Measurements from ENCODE around the gene ZNF316. TPM values are rescaled to one million over a fixed set of nuclear protein-coding genes. Genes with fewer than 3 reads are reported as not detected.

ZNF316 gene
- total RNA-seq, 2 donors from 2014 or later = 21.4 to 29.6 TPM

DNA sequence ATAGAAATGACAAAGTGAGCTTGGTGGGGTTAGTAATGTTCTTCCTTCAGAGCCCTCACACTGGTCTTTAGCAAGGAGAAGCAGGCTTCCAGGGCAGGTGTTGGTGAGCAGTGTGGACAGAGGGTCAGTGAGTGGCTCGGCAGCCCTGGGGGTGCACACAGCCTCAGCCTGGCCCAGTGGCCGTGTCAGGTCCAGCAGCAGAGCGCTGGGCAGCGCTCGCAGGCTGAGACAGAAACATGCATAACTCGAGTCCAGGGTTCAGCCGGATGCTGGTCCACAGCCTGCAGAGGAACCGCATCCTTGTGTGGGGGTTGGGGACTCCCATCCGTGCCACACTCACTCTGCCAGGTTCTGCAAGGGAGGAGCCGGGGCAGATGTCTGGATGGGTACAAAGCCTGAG is 32.7 kb upstream of the ZNF316 start:
- H3K36me3 Mint-ChIP-seq (ENCODE audit: low read depth) = peaks cover 59% of the 10 kb centered on the region
- TF ChIP-seq, protein P1, sequence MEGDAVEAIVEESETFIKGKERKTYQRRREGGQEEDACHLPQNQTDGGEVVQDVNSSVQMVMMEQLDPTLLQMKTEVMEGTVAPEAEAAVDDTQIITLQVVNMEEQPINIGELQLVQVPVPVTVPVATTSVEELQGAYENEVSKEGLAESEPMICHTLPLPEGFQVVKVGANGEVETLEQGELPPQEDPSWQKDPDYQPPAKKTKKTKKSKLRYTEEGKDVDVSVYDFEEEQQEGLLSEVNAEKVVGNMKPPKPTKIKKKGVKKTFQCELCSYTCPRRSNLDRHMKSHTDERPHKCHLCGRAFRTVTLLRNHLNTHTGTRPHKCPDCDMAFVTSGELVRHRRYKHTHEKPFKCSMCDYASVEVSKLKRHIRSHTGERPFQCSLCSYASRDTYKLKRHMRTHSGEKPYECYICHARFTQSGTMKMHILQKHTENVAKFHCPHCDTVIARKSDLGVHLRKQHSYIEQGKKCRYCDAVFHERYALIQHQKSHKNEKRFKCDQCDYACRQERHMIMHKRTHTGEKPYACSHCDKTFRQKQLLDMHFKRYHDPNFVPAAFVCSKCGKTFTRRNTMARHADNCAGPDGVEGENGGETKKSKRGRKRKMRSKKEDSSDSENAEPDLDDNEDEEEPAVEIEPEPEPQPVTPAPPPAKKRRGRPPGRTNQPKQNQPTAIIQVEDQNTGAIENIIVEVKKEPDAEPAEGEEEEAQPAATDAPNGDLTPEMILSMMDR (conservative IDR thresholded peaks at IDR 0.05) = no peak
- no peaks in the 10 kb centered on the region for H3K27me3 Mint-ChIP-seq (ENCODE audit: insufficient read depth)
- Histone ChIP-seq H3K27ac (ENCODE audit: low read depth, low read length) (no peak overlapping the region), H3K36me3 (ENCODE audit: control insufficient read depth, insufficient read depth, low read length) (peaks cover 22% of the 10 kb centered on the region), H3K9ac (ENCODE audit: extremely low read depth, low read length, poor library complexity, severe bottlenecking) (no peak overlapping the region), H3K4me3 (ENCODE audit: low read length) (no peak overlapping the region), H3K4me1 (ENCODE audit: control insufficient read depth, insufficient read depth, low read length) (no peaks in the 10 kb centered on the region), H3K9me3 (ENCODE audit: control insufficient read depth, low read length) (no peaks in the 10 kb centered on the region), H3K27me3 (ENCODE audit: control insufficient read depth, insufficient read depth, low read length, poor library complexity, severe bottlenecking) (no peaks in the 10 kb centered on the region)
- H3K4me3 Mint-ChIP-seq = no peak overlapping the region
- no peaks in the 10 kb centered on the region for H3K9me3 Mint-ChIP-seq
- H3K4me1 Mint-ChIP-seq = no peaks in the 10 kb centered on the region
- DNase-seq = no peak
- WGBS, 2 experiments (ENCODE audit: insufficient coverage in 1 of 2, insufficient read length in 1 of 2) = 88 to 100% methylated on average over 2 to 10 of the region's 10 CpGs
- no peak overlapping the region for H3K27ac Mint-ChIP-seq

DNA sequence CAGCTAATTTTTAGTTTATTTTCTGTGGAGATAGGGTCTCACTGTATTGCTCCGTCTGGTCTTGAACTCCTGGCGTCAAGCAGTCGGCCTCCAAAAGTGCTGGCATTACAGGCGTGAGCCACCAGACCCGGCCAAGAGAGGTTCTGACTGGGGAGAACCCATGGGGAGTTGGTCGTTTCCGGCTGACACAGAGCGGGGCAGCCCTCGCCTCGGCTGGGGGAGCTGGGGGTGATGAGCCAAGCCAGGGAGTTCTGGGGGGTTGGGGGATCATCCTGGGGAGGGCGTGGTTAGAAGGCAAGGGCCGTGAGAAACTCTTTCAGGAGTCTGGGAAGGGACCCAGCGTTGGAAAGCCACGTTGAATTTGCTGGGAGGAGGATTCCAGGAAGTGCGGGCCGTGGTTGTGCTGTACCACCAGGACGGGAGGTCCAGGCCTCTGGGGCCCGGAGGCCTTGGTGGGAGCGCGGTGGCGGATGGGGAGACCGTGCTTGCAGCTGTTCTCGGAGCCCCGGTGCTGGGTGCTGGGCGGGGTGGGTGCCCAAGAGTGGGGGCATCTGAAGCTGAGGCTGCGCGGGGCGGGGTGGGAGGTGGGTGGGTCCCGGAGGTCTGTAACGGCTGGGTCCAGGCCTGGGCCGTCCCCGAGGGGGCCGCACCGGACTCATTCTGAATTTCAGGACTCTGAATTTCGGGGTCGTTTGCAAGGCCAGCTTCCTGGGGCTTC is 30.1 kb upstream of the ZNF316 start:
- Histone ChIP-seq H3K27ac (ENCODE audit: low read depth, low read length) (no peak overlapping the region), H3K4me1 (ENCODE audit: control insufficient read depth, insufficient read depth, low read length) (no peaks in the 10 kb centered on the region), H3K4me3 (ENCODE audit: low read length) (no peak overlapping the region), H3K36me3 (ENCODE audit: control insufficient read depth, insufficient read depth, low read length) (peaks cover 18% of the 10 kb centered on the region), H3K9me3 (ENCODE audit: control insufficient read depth, low read length) (no peaks in the 10 kb centered on the region), H3K9ac (ENCODE audit: extremely low read depth, low read length, poor library complexity, severe bottlenecking) (no peak overlapping the region), H3K27me3 (ENCODE audit: control insufficient read depth, insufficient read depth, low read length, poor library complexity, severe bottlenecking) (no peaks in the 10 kb centered on the region)
- WGBS, 2 experiments (ENCODE audit: insufficient coverage in 1 of 2, insufficient read length in 1 of 2) = 94 to 96% methylated on average over 14 to 36 of the region's 36 CpGs
- Mint-ChIP-seq H3K9me3 (no peaks in the 10 kb centered on the region), H3K4me3 (no peak overlapping the region), H3K27me3 (ENCODE audit: insufficient read depth) (no peaks in the 10 kb centered on the region), H3K4me1 (no peaks in the 10 kb centered on the region), H3K27ac (peak overlapping the region; percentile 26), H3K36me3 (ENCODE audit: low read depth) (peaks cover 56% of the 10 kb centered on the region)
- TF ChIP-seq, protein P1 (conservative IDR thresholded peaks at IDR 0.05) = no peak
- DNase-seq = no peak

DNA sequence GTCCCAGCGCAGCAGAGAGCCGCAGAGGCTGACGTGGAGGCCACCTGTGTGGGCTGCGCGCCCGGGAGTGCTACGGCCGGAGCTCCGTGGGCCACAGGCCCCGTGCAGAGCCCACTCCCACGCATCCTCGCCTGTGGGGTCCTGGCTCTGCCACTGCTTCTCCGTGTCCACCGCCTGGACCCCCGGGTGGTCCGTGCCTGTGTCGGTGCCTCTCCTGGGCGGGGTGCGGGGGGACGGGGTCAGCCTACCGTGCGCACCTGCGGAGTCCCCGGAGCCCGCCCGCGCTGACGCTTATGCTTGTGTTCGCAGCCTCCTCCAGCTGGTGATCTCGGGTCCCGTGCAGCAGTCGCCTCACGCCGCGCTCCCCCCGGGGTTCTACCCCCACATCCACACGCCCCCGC is 29.5 kb upstream of the ZNF316 start:
- Mint-ChIP-seq H3K36me3 (ENCODE audit: low read depth) (peaks cover 50% of the 10 kb centered on the region), H3K9me3 (no peaks in the 10 kb centered on the region), H3K27me3 (ENCODE audit: insufficient read depth) (peaks cover under 1% of the 10 kb centered on the region), H3K27ac (no peak overlapping the region), H3K4me1 (no peaks in the 10 kb centered on the region), H3K4me3 (no peak overlapping the region)
- no peak for DNase-seq
- Histone ChIP-seq H3K4me1 (ENCODE audit: control insufficient read depth, insufficient read depth, low read length) (no peaks in the 10 kb centered on the region), H3K27ac (ENCODE audit: low read depth, low read length) (no peak overlapping the region), H3K4me3 (ENCODE audit: low read length) (no peak overlapping the region), H3K36me3 (ENCODE audit: control insufficient read depth, insufficient read depth, low read length) (peaks cover 13% of the 10 kb centered on the region), H3K27me3 (ENCODE audit: control insufficient read depth, insufficient read depth, low read length, poor library complexity, severe bottlenecking) (no peaks in the 10 kb centered on the region), H3K9me3 (ENCODE audit: control insufficient read depth, low read length) (no peaks in the 10 kb centered on the region), H3K9ac (ENCODE audit: extremely low read depth, low read length, poor library complexity, severe bottlenecking) (no peak overlapping the region)
- 96% methylated on average over 31 to 38 of the region's 38 CpGs for WGBS, 2 experiments (ENCODE audit: insufficient coverage in 1 of 2, insufficient read length in 1 of 2)
- TF ChIP-seq, protein P1 (conservative IDR thresholded peaks at IDR 0.05) = no peak

Data from endodermal cell (in vitro differentiated cells).